GM21528 (cell line): ENCODE data around the gene NOL7.

Experiments
- ATAC-seq: cut with Tn5 transposase; IDR thresholded peaks from one replicate; pipeline ENCODE4 v1.9.1; 2021; ENCODE audit warnings: mild to moderate bottlenecking, moderate library complexity; ENCODE audit not compliant: unreplicated experiment, low FRiP score

NOL7 gene

DNA sequence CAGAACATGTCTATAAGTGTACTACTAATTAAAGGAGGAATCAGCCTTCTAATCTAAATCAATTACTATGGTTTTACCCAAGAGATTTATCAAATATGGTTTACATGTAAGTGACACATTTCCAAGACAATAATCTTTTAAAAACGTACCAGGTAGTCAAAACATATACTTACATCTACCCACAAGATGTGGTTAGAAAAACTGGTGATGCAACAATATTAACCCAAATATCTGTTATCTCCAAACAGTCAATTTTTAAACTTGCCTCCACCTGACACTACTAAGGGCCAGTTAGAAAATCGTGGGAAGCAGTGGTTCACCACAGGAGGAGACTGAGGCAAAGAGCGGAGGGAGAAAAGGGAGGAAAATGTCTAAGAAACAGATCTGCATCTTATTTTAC is 28.0 kb downstream of the NOL7 start:
- no peak for ATAC-seq

DNA sequence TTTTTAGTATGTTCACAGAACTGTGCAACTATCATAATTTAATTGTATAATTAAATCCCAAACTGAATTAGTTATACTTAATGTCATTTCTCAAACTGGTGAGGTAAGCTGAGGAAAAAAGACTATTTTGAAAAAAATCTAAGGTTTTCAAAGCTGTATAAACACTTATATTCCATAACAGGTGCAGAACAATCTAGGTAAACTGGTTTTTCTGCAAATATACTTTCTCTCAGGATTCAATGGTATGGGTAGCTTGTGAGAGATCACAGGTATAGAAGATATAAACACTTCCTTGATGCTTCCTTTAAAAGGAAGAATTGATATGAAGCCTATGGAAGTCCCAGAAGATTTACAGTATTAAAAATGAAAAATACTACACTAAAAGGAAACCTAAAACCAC is 33.7 kb downstream of the NOL7 start:
- no peak for ATAC-seq

DNA sequence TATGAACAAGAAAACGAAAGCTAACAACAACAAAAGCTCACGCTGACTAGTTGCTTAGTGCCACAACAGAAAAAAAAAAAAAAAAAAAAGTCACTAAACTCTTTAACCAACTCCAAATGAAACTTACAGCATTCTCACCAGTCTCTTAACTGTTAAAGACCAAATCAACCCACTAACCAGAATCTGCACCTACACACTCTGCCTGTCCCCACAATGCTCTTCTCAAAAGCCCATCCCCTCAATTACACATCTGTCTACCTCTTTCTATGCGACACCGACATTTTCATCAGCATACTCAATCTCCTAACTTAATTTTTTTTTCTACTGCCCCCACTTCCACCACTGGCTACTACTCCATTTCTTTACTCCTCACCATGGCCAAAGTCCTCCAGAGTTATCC is 34.3 kb downstream of the NOL7 start:
- no peak for ATAC-seq

DNA sequence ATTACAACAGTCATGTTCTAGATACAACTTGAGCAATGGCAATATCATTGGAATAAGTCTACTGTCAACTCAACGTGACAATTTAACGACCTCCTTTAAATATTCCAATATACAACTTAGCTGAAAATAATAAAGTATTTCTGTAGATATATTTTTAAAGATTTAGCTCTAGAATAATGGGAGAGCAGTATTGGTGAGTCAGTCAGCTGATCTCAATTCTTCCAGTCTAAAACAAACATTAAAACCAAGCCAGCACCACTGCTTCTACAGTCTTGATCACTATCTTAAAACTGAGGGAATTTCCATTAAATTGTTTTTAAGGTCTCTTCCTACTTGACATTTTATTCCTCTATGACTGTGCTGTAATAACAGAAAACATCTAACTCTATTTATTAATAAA is 38.2 kb downstream of the NOL7 start:
- ATAC-seq, result no peak

DNA sequence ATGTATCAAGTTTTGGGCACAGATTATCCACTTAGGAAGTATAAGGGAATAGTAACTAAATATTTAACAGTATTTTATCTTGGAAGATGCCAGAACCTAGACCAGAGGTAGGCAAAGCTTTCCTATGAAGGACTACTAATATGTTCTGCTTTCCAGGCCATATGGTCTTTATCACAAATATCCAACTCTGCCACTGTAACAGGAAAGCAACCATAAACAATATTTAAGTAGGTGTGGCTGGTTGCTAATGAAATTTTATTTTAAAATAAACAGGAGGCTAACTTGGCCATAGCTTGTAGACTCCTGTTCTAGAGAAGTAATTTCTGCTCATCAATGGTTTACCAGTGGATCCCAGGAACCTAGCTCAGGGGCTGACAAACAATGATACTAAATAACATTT is 39.4 kb downstream of the NOL7 start:
- no peak for ATAC-seq

DNA sequence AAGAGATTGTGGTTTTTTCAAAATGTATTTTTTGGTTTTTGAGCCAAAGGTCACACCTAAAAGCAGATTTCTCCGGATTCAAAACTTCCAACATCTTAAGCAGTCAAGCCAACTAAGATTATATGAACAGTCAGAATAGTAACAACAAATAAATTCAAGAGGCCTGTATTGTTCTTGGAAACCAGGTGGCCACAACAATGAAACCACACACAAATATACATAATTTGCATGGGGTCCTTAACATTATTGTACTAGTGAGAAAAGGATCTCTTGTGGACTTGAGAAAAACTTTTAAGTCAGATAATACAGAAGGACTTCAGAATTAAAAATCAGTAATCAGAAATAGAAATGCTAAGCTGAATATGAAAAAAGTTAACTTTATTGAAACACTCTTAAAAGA is 40.6 kb downstream of the NOL7 start:
- ATAC-seq, result no peak

DNA sequence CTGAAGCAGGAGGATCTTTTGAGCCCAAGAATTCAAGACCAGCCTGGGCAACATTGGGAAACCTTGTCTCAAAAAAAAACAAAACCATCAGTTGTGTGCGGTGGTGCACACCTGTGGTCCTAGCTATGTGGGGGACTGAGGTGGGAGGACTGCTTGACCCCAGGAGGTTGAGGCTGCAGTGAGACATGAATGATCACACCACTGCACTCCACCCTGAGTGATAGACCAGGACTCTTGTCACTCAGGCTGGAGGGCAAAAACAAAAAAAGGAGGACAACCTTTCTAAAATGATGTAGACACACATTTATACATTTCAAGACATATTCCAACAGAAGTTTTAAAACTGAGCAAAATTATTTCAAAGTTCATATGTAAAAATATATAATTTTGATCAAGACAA is 45.1 kb downstream of the NOL7 start:
- ATAC-seq, result no peak

DNA sequence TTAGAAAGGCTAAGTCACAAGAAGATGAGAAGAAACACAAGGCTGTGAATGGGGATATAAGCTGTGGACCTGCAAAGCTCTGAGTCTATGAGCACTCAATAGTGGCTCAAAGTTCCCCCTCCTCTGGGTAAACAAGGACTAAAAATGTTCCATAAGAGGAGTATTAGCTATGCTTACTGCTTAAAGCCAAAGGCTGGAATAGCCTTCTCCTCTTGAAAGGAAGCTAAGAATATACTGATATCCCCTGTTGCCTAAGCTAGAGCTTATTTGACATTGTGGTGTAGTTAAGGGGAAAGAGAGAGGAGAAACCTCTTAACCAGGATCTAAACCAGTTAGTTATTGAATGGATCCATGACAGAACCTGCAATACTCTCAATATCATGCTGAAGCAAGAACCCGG is 45.8 kb downstream of the NOL7 start:
- ATAC-seq, result no peak

DNA sequence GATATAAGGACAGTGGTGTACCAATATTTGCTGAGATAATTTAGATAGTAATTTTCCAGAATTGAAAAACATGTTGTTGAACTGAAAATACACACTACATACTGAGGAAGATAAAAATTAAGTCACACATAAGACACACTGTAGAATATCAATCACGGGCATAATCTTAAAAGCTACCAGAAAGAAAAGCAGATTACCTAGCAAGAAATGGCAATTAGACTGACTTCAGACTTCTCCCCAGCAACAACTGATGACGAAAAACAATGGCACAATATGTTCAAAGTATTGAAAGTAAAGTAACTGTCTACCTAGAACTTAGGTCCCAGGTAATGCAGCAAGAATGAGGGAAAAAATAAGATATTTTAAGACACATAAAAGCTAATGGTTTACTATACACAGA is 46.5 kb downstream of the NOL7 start:
- no peak for ATAC-seq

DNA sequence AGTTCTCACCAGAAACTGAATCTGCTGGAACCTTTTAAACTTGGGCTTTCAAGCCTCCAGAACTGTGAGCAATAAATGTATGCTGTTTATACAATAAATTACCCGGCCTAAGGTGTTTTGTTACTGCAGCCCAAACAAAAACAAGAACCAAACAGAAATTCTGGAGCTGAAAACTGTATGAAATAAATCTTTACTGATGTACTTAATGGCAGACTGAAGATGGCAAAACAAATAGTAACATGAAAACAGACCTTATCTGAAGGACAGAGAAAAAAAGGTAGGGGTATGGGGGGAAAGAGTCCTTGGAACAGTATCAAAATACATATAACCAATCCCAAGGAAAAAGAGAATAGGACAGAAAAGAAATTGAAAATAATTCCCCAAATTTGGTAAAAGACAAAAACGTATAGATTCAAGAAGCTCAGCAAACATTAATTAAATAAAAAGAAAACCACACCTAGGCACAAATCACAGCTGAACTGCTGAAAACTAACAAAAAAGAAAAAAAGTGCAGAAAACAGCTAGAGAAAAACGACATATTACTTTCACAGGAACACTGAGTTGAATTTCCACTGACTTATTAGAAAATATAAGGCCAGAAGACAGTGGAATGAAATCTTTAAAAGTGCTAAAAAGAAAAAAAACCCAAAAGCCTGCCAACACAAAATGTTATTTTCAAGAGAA is 47.7 kb downstream of the NOL7 start:
- no peak for ATAC-seq

DNA sequence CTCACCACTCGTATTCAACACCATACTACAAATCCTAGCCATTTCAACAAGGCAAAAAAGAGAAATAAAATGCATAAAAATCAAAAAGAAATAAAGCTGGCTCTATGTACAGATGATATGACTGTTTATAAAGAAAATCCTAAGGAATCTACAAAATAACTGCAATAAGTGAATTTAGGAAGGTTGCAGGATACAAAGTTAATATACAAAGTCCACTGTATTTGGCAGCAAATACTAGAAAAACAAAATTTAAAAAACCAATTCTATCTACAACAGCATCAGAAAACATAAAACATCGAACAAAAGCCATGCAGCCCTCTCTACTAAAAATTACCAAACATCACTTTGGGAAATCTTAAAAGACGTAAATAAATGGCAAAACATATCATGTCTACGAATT is 48.9 kb downstream of the NOL7 start:
- no peak for ATAC-seq

DNA sequence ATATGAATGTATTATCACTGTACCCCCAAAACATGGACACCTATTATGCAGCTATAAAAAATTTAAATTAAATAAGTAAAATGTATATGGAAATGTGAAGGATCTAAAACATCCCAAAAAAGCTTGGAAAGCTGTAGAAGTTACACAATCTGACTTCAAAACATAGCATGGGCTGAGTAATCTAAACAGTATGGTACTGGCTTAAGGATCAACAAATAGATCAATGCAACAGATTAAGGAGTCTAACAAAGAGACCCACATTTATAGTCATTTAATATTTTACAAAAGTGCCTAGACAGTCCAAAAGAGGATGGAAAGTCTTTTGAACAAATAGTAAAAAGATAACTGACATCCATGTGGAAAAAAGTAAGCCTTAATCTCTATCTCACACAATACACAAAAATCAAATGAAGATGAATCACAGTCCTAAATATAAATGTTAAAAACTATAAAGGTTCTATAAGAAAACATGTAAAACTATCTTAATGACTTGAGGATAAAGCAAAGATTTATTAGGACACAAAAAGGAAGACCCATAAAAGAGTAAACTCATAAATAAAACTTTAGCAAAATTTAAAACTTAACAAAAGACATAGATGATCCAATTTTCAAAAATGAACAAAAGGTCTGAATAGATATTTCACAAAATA is 49.7 kb downstream of the NOL7 start:
- ATAC-seq, result no peak

DNA sequence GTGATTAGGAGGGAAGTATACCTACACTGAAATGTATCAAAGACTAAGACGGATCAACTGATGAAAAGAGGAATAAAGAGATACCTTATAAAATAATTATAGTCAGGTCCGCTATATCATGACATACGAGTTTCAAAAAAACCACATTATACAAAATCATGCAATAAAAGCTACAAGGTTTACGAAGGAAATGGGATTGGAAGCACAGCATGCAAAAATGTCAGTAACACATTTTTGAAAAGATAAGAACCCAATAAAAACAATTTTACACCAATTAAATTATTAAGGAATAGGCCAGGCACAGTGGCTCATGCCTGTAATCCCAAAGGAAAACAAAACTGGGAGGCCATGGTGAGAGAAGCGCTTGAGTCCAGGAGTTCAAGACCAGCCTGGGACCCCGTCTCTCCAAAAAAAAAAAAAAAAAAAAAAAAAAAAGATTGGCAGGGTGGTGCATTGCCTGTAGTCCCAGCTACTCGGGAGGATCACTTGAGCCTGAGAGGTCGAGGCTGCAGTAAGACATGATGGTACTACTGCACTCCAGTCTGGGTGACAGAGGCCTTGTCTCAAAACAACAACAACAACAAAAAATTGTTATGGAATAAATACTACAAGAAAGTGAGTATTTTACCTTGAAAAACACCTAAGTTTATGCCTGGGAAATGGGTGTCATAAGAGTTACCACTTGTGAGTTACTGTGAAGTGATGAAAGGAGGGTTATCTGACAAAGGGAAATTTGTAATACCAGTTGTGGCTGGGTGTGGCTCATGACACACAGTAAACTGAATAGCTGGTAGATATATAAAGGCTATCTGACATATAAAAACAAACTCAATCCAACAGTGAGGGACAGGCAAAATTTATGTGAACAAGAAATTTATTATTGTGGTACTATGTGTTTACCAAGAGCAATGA is 51.3 kb downstream of the NOL7 start:
- no peak for ATAC-seq

DNA sequence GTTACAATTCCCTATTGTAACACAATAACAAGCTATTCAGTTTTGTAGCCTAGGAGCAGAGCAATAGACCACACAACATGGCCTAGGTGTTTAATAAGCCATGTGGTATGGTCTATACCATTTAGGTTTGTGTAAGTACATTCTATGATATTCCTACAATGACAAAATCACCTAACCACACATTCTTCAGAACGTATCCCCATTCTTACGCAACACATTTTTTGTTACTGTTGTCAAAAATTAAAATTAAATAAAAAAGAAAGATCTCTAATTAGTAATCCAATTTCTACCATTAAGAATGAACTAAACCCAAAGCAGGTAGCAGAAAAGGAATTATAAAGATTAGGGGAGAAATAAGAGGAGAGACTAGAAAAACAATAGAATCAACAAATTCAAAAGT is 52.5 kb downstream of the NOL7 start:
- ATAC-seq, result no peak

DNA sequence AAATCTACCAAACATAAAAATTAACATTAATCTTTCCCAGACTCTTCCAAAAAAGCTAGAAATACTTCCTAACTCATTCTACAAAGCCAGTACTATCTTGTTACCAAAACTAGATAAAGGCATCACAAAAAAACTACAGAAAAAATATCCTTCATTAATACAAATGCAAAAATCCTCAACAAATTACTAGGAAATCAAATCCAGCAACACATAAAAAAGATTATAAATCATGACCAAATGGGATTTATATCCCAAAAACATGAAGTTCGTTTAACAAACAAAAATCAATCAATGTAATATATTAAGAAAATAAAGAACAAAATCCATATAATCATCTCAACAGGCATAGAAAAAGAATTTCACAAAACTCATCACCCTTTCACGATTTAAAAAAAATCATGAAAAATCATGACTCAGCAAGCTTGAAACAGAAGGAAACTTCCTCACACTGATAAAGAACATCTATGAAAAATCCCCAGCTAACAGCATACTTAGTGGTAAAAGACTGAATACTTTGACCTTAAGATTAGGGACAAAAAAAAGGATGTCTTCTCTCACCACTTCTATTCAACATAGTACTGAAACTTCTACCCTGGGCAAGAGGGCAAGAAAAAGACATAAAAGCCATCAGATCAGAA is 53.3 kb downstream of the NOL7 start:
- no peak for ATAC-seq

DNA sequence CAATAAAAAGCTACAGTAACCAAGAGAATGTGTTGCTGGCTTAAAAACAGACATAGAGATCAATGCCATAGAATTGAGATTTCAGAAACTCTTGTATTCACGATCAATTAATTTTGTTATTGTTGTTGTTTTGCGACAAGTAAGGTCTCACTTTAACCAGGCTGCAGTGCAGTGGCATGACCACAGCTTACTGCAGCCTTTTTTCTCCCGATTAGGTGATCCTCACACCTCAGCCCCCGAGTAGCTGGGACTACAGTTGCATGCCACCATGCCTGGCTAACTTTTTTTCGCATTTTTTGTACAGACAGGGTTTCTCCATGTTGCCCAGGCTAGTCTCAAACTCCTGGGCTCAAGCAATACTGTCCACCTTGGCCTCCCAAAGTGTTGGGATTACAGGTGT is 54.3 kb downstream of the NOL7 start:
- ATAC-seq, result no peak
